ENCODE results near the gene APOL1. TPM values are rescaled to one million over a fixed set of nuclear protein-coding genes. Genes with fewer than 3 reads are reported as not detected.

The APOL1 gene
- total and polyA plus RNA-seq, 2 donors (not counting 3 experiments of a cell fraction or from before 2014, with no cell fraction given): 8.2 to 14.1 TPM

DNA sequence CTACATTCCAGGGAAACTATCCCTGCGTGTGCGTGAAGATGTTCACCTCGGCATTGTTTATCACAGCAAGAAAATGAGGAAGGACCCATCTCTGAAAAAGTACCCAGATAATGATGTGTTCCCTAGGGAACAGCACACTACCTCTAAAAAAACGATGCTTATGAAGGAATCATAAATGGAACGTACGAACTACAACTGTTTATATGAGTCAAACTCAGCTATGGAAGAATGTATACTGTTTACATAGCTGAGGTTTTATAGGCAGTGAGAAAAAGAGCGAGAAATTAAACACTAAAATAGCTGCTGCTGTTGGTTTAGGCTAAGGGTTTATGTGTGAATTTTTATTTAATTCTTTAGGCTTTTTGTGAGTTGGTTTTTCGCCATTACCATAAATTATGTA is 48.9 kb downstream of the APOL1 start:
- dilution Hi-C loops (cut with MboI; ENCODE audit: extremely low pct_ligation_motif_present, low sequenced_read_pairs) (no loop called here), intact Hi-C loops (cut with micrococcal nuclease) (loop anchor here (1.0 kb wide), 2 partner anchors 86 to 168 kb away; no protein-coding TSS in a partner anchor)
- Histone ChIP-seq H3K36me3 (ENCODE audit: control insufficient read depth in 2 of 2, extremely low read depth in 1 of 2, insufficient read depth in 2 of 2, low read length in 2 of 2) (peaks cover 88 to 93% of the 10 kb centered on the region in 2 experiments), H3K9me1 (replicated peaks; ENCODE audit: control insufficient read depth, extremely low read depth, insufficient read depth, low read length) (no peaks in the 10 kb centered on the region), H4K20me1 (replicated peaks; ENCODE audit: control insufficient read depth, extremely low read depth, insufficient read depth, low read length) (no peaks in the 10 kb centered on the region), H3K4me3 (replicated peaks in 1 of 3; ENCODE audit: insufficient read depth in 1 of 3, low read depth in 1 of 3, low read length in 3 of 3) (no peak overlapping the region), H3K9ac (replicated peaks; ENCODE audit: extremely low read depth, insufficient read depth, low read length) (no peak overlapping the region), H3K4me2 (ENCODE audit: insufficient read depth, low read length) (no peak overlapping the region), H3K27ac (ENCODE audit: insufficient read depth, low read depth, low read length) (no peak overlapping the region), H2AFZ (ENCODE audit: low read depth, low read length) (no peak overlapping the region), H3K79me2 (ENCODE audit: control insufficient read depth, insufficient read depth, low read length) (peaks cover 78% of the 10 kb centered on the region), H3K27me3 (ENCODE audit: control insufficient read depth in 2 of 2, insufficient read depth in 2 of 2, low read length in 2 of 2) (no peaks in the 10 kb centered on the region), H3K9me3 (replicated peaks; ENCODE audit: control insufficient read depth, insufficient read depth, low read length) (no peaks in the 10 kb centered on the region), H3K4me1 (ENCODE audit: control insufficient read depth, extremely low read depth, insufficient read depth, low read length) (peaks cover 10% of the 10 kb centered on the region)
- DNase-seq (ENCODE audit: low read depth, low spot score): no peak
- BruUV-seq (replicated peaks): no TSS peak
- POLR2A ChIA-PET: no interaction called here
- TF ChIP-seq, protein P1, sequence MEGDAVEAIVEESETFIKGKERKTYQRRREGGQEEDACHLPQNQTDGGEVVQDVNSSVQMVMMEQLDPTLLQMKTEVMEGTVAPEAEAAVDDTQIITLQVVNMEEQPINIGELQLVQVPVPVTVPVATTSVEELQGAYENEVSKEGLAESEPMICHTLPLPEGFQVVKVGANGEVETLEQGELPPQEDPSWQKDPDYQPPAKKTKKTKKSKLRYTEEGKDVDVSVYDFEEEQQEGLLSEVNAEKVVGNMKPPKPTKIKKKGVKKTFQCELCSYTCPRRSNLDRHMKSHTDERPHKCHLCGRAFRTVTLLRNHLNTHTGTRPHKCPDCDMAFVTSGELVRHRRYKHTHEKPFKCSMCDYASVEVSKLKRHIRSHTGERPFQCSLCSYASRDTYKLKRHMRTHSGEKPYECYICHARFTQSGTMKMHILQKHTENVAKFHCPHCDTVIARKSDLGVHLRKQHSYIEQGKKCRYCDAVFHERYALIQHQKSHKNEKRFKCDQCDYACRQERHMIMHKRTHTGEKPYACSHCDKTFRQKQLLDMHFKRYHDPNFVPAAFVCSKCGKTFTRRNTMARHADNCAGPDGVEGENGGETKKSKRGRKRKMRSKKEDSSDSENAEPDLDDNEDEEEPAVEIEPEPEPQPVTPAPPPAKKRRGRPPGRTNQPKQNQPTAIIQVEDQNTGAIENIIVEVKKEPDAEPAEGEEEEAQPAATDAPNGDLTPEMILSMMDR (IDR thresholded peaks at IDR 0.05; ENCODE audit: extremely low read depth in 1 of 2, insufficient read depth in 1 of 2, low read depth in 1 of 2, low read length in 2 of 2): no peak
- TF ChIP-seq FOS (IDR thresholded peaks at IDR 0.05; ENCODE audit: borderline replicate concordance, insufficient read depth, low read length) (no peak), EZH2 (IDR thresholded peaks at IDR 0.05; ENCODE audit: borderline replicate concordance, low read depth, low read length, severe bottlenecking) (no peak), GATA2 (IDR thresholded peaks at IDR 0.05; ENCODE audit: insufficient read depth, insufficient read length, low read depth, low read length) (no peak), JUN (IDR thresholded peaks at IDR 0.05; ENCODE audit: borderline replicate concordance, insufficient read depth, insufficient read length, low read depth) (no peak), MAX (IDR thresholded peaks at IDR 0.05; ENCODE audit: insufficient read depth, insufficient read length) (no peak), POLR2AphosphoS5 (IDR thresholded peaks at IDR 0.05; ENCODE audit: insufficient read depth, low read depth, low read length) (no peak), POLR2A (IDR thresholded peaks at IDR 0.05; ENCODE audit: low read depth, low read length) (no peak), MYC (IDR thresholded peaks at IDR 0.05; ENCODE audit: low read depth, low read length) (no peak)
- no peak for FAIRE-seq
- CTCF ChIA-PET: interaction anchor here (0.5 to 5.6 kb wide), 13 partner anchors 9 to 184 kb away, joined by 3 to 68 read pairs (median 4); partner anchors contain the start of gene TXN2
